UCSD-AML1 (cell line): ENCODE data around the gene RAB20.
"Not testable (repeated sequence)": the region's sequence is repeated elsewhere in the genome, so short reads cannot be mapped to it uniquely, and the experiment has no call there.

Experiments used
- DNase-seq: peaks from one replicate; lab custom pipeline; 2025; ENCODE audit not compliant: unreplicated experiment; lab: John Stamatoyannopoulos, UW

The RAB20 gene

GRCh38 chr13:110495376-110495775, 66.1 kb downstream of the RAB20 start:
- no peak for DNase-seq

GRCh38 chr13:110493613-110494012, 67.9 kb downstream of the RAB20 start:
- no peak for DNase-seq

GRCh38 chr13:110492679-110493593, 68.6 kb downstream of the RAB20 start:
- DNase-seq: no peak

GRCh38 chr13:110491869-110492678, 69.4 kb downstream of the RAB20 start:
- DNase-seq: no peak

- DNase-seq: no peak
Measured at GRCh38 chr13:110490009-110490770, 71.3 kb downstream of the RAB20 start.

- not testable (repeated sequence) for DNase-seq
Measured at GRCh38 chr13:110486880-110487279, 74.6 kb downstream of the RAB20 start.

GRCh38 chr13:110486061-110486715, 75.3 kb downstream of the RAB20 start:
- no peak for DNase-seq

- no peak for DNase-seq
Measured at GRCh38 chr13:110485604-110486003, 75.9 kb downstream of the RAB20 start.

GRCh38 chr13:110484290-110485048, 77.1 kb downstream of the RAB20 start:
- DNase-seq: no peak

- no peak for DNase-seq
Measured at GRCh38 chr13:110483386-110483968, 78.0 kb downstream of the RAB20 start.

GRCh38 chr13:110480161-110480560, 81.4 kb downstream of the RAB20 start:
- no peak for DNase-seq

- DNase-seq: no peak
Measured at GRCh38 chr13:110479648-110480047, 81.9 kb downstream of the RAB20 start.

- no peak for DNase-seq
Measured at GRCh38 chr13:110479215-110479545, 82.3 kb downstream of the RAB20 start.

- no peak for DNase-seq
Measured at GRCh38 chr13:110478405-110479214, 82.9 kb downstream of the RAB20 start.

GRCh38 chr13:110477706-110478245, 83.7 kb downstream of the RAB20 start:
- DNase-seq: no peak

GRCh38 chr13:110476220-110476617, 85.3 kb downstream of the RAB20 start:
- no peak for DNase-seq

- DNase-seq: no peak
Measured at GRCh38 chr13:110475550-110476219, 85.8 kb downstream of the RAB20 start.

GRCh38 chr13:110475117-110475516, 86.4 kb downstream of the RAB20 start:
- no peak for DNase-seq
